ENCODE data around the gene OR10D3. TPM values are rescaled to one million over a fixed set of nuclear protein-coding genes. Genes with fewer than 3 reads are reported as not detected.

OR10D3 gene
- total and polyA plus RNA-seq, 4 donors: not detected

DNA sequence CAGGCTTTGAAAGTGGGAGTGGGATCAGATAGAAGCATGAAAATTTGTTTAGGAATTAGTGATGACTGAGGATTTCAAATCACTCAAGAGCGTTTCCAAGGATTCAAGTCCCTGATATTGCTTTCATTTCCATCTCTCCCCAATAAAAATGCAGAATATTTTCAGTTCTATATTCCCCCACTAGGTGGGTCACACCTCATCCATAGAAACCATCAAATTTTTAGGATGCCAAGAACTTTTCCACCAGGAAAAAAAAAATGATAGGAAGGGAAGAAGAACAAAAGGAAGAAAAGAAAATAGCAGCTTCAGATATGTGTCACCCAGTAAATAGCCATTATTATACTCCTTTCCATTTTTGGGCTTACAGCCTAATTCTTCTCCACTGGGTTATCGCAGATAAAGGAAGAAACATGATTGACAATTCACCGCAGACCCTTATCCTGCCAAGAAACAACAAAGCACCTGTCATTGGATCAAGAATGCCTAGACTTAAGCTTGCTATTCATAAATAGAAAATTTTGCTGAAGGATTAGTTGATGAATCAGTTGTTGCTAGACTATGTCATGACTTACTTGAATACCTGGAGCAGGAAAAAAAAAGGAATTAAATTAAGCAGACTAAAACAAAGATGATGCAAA is 30.3 kb upstream of the OR10D3 start:
- 90% methylated on average over 3 of the region's 3 CpGs for WGBS
- no peak for DNase-seq (ENCODE audit: low spot score)
- TF ChIP-seq TAF1 (conservative IDR thresholded peaks at IDR 0.05) (no peak), JUND (IDR thresholded peaks at IDR 0.05) (no peak), HNF4G (IDR thresholded peaks at IDR 0.05) (no peak), HNF4A (conservative IDR thresholded peaks at IDR 0.05) (no peak), ZBTB33 (IDR thresholded peaks at IDR 0.05) (no peak), REST (IDR thresholded peaks at IDR 0.05) (no peak), MAX (IDR thresholded peaks at IDR 0.05) (no peak), YY1 (IDR thresholded peaks at IDR 0.05) (no peak), NR2F2 (IDR thresholded peaks at IDR 0.05) (no peak), SP1 (IDR thresholded peaks at IDR 0.05) (no peak), FOXA1 (IDR thresholded peaks at IDR 0.05) (no peak), FOXA2 (IDR thresholded peaks at IDR 0.05) (no peak)
- TF ChIP-seq, protein P1, sequence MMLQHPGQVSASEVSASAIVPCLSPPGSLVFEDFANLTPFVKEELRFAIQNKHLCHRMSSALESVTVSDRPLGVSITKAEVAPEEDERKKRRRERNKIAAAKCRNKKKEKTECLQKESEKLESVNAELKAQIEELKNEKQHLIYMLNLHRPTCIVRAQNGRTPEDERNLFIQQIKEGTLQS (IDR thresholded peaks at IDR 0.05): no peak

DNA sequence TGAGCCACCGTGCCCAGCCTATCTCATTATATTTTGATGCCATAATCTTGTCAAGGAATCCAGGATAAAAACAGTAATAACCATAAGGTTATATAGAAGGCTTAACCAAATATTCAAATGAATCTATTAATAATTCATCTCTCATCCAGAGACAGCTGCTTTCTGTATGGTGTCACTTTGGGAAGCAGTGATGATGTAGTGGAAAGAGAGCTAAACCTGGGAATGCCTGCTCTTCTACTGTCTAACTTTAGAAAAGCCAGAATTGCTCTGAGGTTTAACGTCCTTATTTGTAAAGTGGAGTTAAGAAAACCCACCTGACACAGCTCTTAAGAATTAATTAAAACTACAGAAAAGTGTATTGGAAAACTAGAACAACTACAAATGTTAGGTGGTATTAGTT is 29.3 kb upstream of the OR10D3 start:
- WGBS: 71% methylated on average over 2 of the region's 2 CpGs
- H3K9ac ChIP-seq (ENCODE audit: low read depth in 1 of 2, low read length in 2 of 2): no peak overlapping the region
- TF ChIP-seq SP1 (IDR thresholded peaks at IDR 0.05) (no peak), HNF4G (IDR thresholded peaks at IDR 0.05) (no peak), TAF1 (conservative IDR thresholded peaks at IDR 0.05) (no peak), GABPA (IDR thresholded peaks at IDR 0.05 in 1 of 2, conservative IDR thresholded peaks at IDR 0.05 in 1 of 2) (no peak), NR2F2 (IDR thresholded peaks at IDR 0.05) (no peak), HNF4A (conservative IDR thresholded peaks at IDR 0.05) (no peak), REST (IDR thresholded peaks at IDR 0.05) (no peak), YY1 (IDR thresholded peaks at IDR 0.05) (no peak), ZBTB33 (IDR thresholded peaks at IDR 0.05) (no peak)
- TF ChIP-seq, protein P1 (IDR thresholded peaks at IDR 0.05): no peak
- H3K9me3 ChIP-seq (ENCODE audit: control insufficient read depth in 4 of 4, low read length in 3 of 4): peaks cover 0 to 2% (median 0%) of the 10 kb centered on the region in 4 donors
- H3K4me3 ChIP-seq (ENCODE audit: low read depth in 1 of 3, low read length in 3 of 3): no peak overlapping the region
- H3K27me3 ChIP-seq (ENCODE audit: control insufficient read depth in 4 of 4, insufficient read depth in 4 of 4, low read length in 3 of 4): peaks cover 0 to 8% (median 0%) of the 10 kb centered on the region in 4 donors
- H3K36me3 ChIP-seq (ENCODE audit: control insufficient read depth in 4 of 4, insufficient read depth in 3 of 4, low read depth in 1 of 4, low read length in 3 of 4): no peaks in the 10 kb centered on the region
- DNase-seq (ENCODE audit: low spot score): no peak
- H3K4me1 ChIP-seq (ENCODE audit: control insufficient read depth in 4 of 4, insufficient read depth in 4 of 4, low read length in 3 of 4): no peaks in the 10 kb centered on the region
- H3K27ac ChIP-seq (ENCODE audit: low read depth in 1 of 2, low read length in 2 of 2): no peak overlapping the region

More for the DNA sequence above, 30.3 kb upstream of the OR10D3 start:
- Histone ChIP-seq H3K27ac (ENCODE audit: low read depth in 1 of 2, low read length in 2 of 2) (no peak overlapping the region), H3K27me3 (ENCODE audit: control insufficient read depth in 4 of 4, insufficient read depth in 4 of 4, low read length in 3 of 4) (peaks cover 0 to 8% (median 0%) of the 10 kb centered on the region in 4 donors), H3K36me3 (ENCODE audit: control insufficient read depth in 4 of 4, insufficient read depth in 3 of 4, low read depth in 1 of 4, low read length in 3 of 4) (no peaks in the 10 kb centered on the region), H3K9me3 (ENCODE audit: control insufficient read depth in 4 of 4, low read length in 3 of 4) (peaks cover 0 to 2% (median 0%) of the 10 kb centered on the region in 4 donors), H3K9ac (ENCODE audit: low read depth in 1 of 2, low read length in 2 of 2) (no peak overlapping the region), H3K4me3 (ENCODE audit: low read depth in 1 of 3, low read length in 3 of 3) (no peak overlapping the region), H3K4me1 (ENCODE audit: control insufficient read depth in 4 of 4, insufficient read depth in 4 of 4, low read length in 3 of 4) (no peaks in the 10 kb centered on the region)

Data from liver (tissue), 9 donors.